H9 (cell line): ENCODE data around the gene UBN1. TPM values are rescaled to one million over a fixed set of nuclear protein-coding genes. Genes with fewer than 3 reads are reported as not detected.

Source experiments
- DNase-seq: peaks from one replicate; pipeline ENCODE4 v3.0.0-alpha.2; 2017
- H2AFZ ChIP-seq: one replicate; pipeline ENCODE4 v1.6.1; 2013; ENCODE audit warnings: mild to moderate bottlenecking, low read length, control low read depth, moderate library complexity
- H2AK5ac ChIP-seq: 2 replicates; pipeline ENCODE4 v1.6.1; 2013; ENCODE audit warnings: low read length, control low read depth, mixed read lengths; ENCODE audit not compliant: insufficient read length
- H2BK120ac ChIP-seq: one replicate; pipeline ENCODE4 v1.6.1; 2013; ENCODE audit warnings: low read depth, mild to moderate bottlenecking, low read length, control low read depth, inconsistent platforms; ENCODE audit not compliant: poor library complexity, severe bottlenecking
- H2BK12ac ChIP-seq: 2 replicates; pipeline ENCODE4 v1.6.1; 2013; ENCODE audit warnings: low read length, control low read depth, mixed read lengths, low read depth; ENCODE audit not compliant: insufficient read length
- H2BK15ac ChIP-seq: 2 replicates; pipeline ENCODE4 v1.6.1; 2013; ENCODE audit warnings: low read depth, low read length, control low read depth
- H2BK20ac ChIP-seq: one replicate; pipeline ENCODE4 v1.6.1; 2013; ENCODE audit warnings: low read depth, mild to moderate bottlenecking, low read length, control low read depth, inconsistent platforms; ENCODE audit not compliant: poor library complexity, severe bottlenecking
- H2BK5ac ChIP-seq: 2 replicates; pipeline ENCODE4 v1.6.1; 2013; ENCODE audit warnings: low read length, control low read depth, mixed read lengths; ENCODE audit not compliant: insufficient read length
- H3K14ac ChIP-seq: 2 replicates; pipeline ENCODE4 v1.6.1; 2013; ENCODE audit warnings: low read length, control low read depth; ENCODE audit not compliant: insufficient read depth
- H3K18ac ChIP-seq: 2 replicates; pipeline ENCODE4 v1.6.1; 2013; ENCODE audit warnings: low read depth, mild to moderate bottlenecking, mixed read lengths, low read length, control low read depth; ENCODE audit not compliant: insufficient read length
- H3K23ac ChIP-seq: 2 replicates; pipeline ENCODE4 v1.6.1; 2013; ENCODE audit warnings: low read length, control low read depth, mixed read lengths, low read depth; ENCODE audit not compliant: insufficient read length
- H3K23me2 ChIP-seq: 2 replicates; pipeline ENCODE4 v1.6.1; 2013; ENCODE audit warnings: low read depth, mild to moderate bottlenecking, mixed read lengths, low read length, control low read depth; ENCODE audit not compliant: insufficient read length, poor library complexity, severe bottlenecking
- H3K27ac ChIP-seq: 2 replicates; pipeline ENCODE4 v1.5.1; 2013; ENCODE audit warnings: low read length, control low read depth, mixed read lengths, low read depth; ENCODE audit not compliant: insufficient read length
- H3K27me3 ChIP-seq: 2 replicates; pipeline ENCODE4 v1.6.1; 2013; ENCODE audit warnings: low read length, control low read depth, inconsistent platforms; ENCODE audit not compliant: insufficient read depth
- H3K4ac ChIP-seq: 2 replicates; pipeline ENCODE4 v1.6.1; 2013; ENCODE audit warnings: low read depth, mild to moderate bottlenecking, control low read depth, inconsistent platforms, low read length, moderate library complexity
- H3K4me1 ChIP-seq: 2 replicates; pipeline ENCODE4 v1.6.1; 2013; ENCODE audit warnings: low read length, control low read depth, inconsistent platforms; ENCODE audit not compliant: insufficient read depth
- H3K4me2 ChIP-seq: 2 replicates; pipeline ENCODE4 v1.6.1; 2013; ENCODE audit warnings: low read length, control low read depth, mixed read lengths; ENCODE audit not compliant: insufficient read length, insufficient read depth
- H3K56ac ChIP-seq: 2 replicates; pipeline ENCODE4 v1.6.1; 2013; ENCODE audit warnings: low read depth, mild to moderate bottlenecking, mixed read lengths, low read length, control low read depth; ENCODE audit not compliant: insufficient read length
- H3K79me1 ChIP-seq: 2 replicates; pipeline ENCODE4 v1.6.1; 2013; ENCODE audit warnings: low read depth, mild to moderate bottlenecking, moderate library complexity, low read length, control low read depth, inconsistent platforms; ENCODE audit not compliant: insufficient read depth, poor library complexity, severe bottlenecking
- H3K79me2 ChIP-seq: 2 replicates; pipeline ENCODE4 v1.6.1; 2013; ENCODE audit warnings: low read length, control low read depth, inconsistent platforms; ENCODE audit not compliant: insufficient read depth
- H3K9ac ChIP-seq: 2 replicates; pipeline ENCODE4 v1.6.1; 2013; ENCODE audit warnings: low read length, control low read depth, mixed read lengths; ENCODE audit not compliant: insufficient read length; ENCODE audit errors: extremely low read depth
- H3K9me3 ChIP-seq: one replicate; pipeline ENCODE4 v1.6.1; 2013; ENCODE audit warnings: low read depth, low read length, inconsistent platforms; ENCODE audit not compliant: control insufficient read depth
- H3T11ph ChIP-seq: one replicate; pipeline ENCODE4 v1.6.1; 2013; ENCODE audit warnings: mild to moderate bottlenecking, low read length, control low read depth, inconsistent platforms
- H4K20me1 ChIP-seq: one replicate; pipeline ENCODE4 v1.6.1; 2013; ENCODE audit not compliant: control insufficient read depth, insufficient read length, insufficient read depth
- H4K5ac ChIP-seq: 2 replicates; pipeline ENCODE4 v1.6.1; 2013; ENCODE audit warnings: low read depth, mild to moderate bottlenecking, mixed read lengths, low read length, control low read depth; ENCODE audit not compliant: insufficient read length
- H4K8ac ChIP-seq: replicated peaks from 2 replicates; pipeline ENCODE4 v1.6.1; 2013; ENCODE audit warnings: low read length, control low read depth, mixed read lengths, low read depth; ENCODE audit not compliant: insufficient read length
- H4K91ac ChIP-seq: 2 replicates; pipeline ENCODE4 v1.6.1; 2013; ENCODE audit warnings: low read depth, mild to moderate bottlenecking, moderate library complexity, mixed read lengths, low read length, control low read depth; ENCODE audit not compliant: insufficient read length
- H3K27ac Mint-ChIP-seq, 3 experiments: 2 replicates in 2 of 3; 3 replicates in 1 of 3; pipeline ENCODE4 v1.8.0; 2020 to 2021; ENCODE audit warnings: mixed read lengths in 3 of 3, mild to moderate bottlenecking in 1 of 3, moderate library complexity in 1 of 3
- H3K27me3 Mint-ChIP-seq: 2 replicates; pipeline ENCODE4 v1.8.0; 2021; ENCODE audit warnings: low read depth, mild to moderate bottlenecking, moderate library complexity, mixed read lengths
- H3K36me3 Mint-ChIP-seq, 3 experiments: 2 replicates in 2 of 3; 3 replicates in 1 of 3; pipeline ENCODE4 v1.8.0; 2020 to 2021; ENCODE audit warnings: low read depth in 3 of 3, mixed read lengths in 3 of 3; ENCODE audit not compliant: insufficient read depth in 1 of 3
- H3K4me1 Mint-ChIP-seq, 2 experiments: 2 replicates each; pipeline ENCODE4 v1.8.0; 2020; ENCODE audit warnings: mixed read lengths in 2 of 2
- H3K4me3 Mint-ChIP-seq, 2 experiments: 2 replicates in 1 of 2; 3 replicates in 1 of 2; pipeline ENCODE4 v1.8.0; 2020 to 2021; ENCODE audit warnings: mild to moderate bottlenecking in 2 of 2, mixed read lengths in 2 of 2, moderate library complexity in 1 of 2
- H3K9me3 Mint-ChIP-seq, 2 experiments: 2 replicates in 1 of 2; 3 replicates in 1 of 2; pipeline ENCODE4 v1.8.0; 2020; ENCODE audit warnings: mild to moderate bottlenecking in 2 of 2, mixed read lengths in 2 of 2, moderate library complexity in 1 of 2
- WGBS: extraction: QIAGEN DNeasy Blood & Tissue Kit; methylation state at CpG from one replicate; pipeline ENCODE4 v1.1.7; 2013; ENCODE audit warnings: missing lambda C conversion rate, low lambda C conversion rate, mixed read lengths; ENCODE audit not compliant: insufficient read length; ENCODE audit errors: extremely low coverage; 5-methylcytosine and 5-hydroxymethylcytosine counted together
- total RNA-seq: library from RNA; stranded (reverse); gene quantifications from 2 replicates; pipeline ENCODE4 v1.2.1, GENCODE V29; 2021
- TF ChIP-seq, protein P1 (sequence below): fragments of 200-600 bp; sonication (generic); conservative IDR thresholded peaks from 3 replicates; pipeline ENCODE4 v1.8.0; 2021; ENCODE audit warnings: antibody characterized with exemption, mild to moderate bottlenecking

The UBN1 gene
- total RNA-seq, 1 experiment from 2014 or later = 55.2 TPM

DNA sequence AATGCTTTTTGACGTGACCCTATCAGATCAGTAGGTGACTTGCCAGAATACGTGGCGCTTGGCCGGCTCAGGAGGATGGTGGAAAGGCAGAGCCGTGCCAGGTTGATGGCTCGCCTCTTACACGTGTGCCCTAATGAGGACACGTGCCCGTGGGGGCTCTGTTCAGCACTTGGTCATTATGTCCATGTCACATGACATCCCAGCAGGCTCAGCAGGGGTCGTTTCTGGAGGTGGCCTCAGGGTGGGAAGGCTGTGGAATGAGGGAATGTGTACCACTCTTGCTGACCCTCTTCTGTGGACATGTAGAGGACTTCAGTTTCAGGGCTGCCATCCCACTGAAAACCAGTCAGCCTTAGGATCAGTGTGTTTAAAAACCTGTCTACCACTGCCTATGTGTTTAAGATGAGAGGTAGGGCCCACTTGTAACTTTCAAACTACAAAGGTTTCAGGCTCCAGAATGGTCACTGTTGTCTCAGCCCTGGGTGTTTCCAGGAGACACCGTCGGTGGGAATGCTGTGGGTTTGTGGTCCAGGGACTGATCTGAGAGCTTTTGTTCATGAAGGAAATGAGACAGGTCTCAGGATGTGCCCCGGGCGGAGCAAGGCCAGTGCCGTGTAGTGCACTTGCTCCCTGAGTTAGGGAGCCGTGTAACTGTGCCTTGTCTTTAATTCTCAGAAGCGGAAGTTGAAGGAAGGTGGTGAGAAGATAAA lies 12.1 kb downstream of the UBN1 start:
- Histone ChIP-seq H2BK120ac (no peak overlapping the region), H2BK12ac (no peak overlapping the region), H3K56ac (no peak overlapping the region), H4K20me1 (no peaks in the 10 kb centered on the region), H3K4me2 (no peak overlapping the region), H3K23me2 (no peaks in the 10 kb centered on the region), H3K79me1 (no peaks in the 10 kb centered on the region), H4K8ac (no peak overlapping the region), H2BK20ac (no peak overlapping the region), H3K4me1 (no peaks in the 10 kb centered on the region), H2AK5ac (no peak overlapping the region), H2BK5ac (no peak overlapping the region), H3K18ac (no peak overlapping the region), H3K9me3 (no peaks in the 10 kb centered on the region), H2BK15ac (no peak overlapping the region), H3K79me2 (no peaks in the 10 kb centered on the region), H3K23ac (no peak overlapping the region), H3K14ac (no peak overlapping the region), H3K27me3 (no peaks in the 10 kb centered on the region), H4K91ac (no peak overlapping the region), H3T11ph (no peak overlapping the region), H2AFZ (no peak overlapping the region), H3K27ac (no peak overlapping the region), H4K5ac (no peak overlapping the region), H3K4ac (no peak overlapping the region), H3K9ac (no peak overlapping the region)
- Mint-ChIP-seq H3K4me1 (peaks cover 0 to 4% of the 10 kb centered on the region in 2 experiments; a peak in 2 of 4 replicates), H3K27me3 (no peaks in the 10 kb centered on the region; the same call in 1 of the 2 replicates), H3K36me3 (peaks cover 32 to 78% (median 67%) of the 10 kb centered on the region in 3 experiments; a peak in 6 of 7 replicates), H3K9me3 (no peaks in the 10 kb centered on the region), H3K4me3 (no peak overlapping the region), H3K27ac (peak overlapping the region in 1 of 3 experiments; percentile 21; a peak in 1 of 7 replicates)
- WGBS = no CpG with 5 or more reads among the region's 17 CpGs
- no peak for DNase-seq
- TF ChIP-seq, protein P1, sequence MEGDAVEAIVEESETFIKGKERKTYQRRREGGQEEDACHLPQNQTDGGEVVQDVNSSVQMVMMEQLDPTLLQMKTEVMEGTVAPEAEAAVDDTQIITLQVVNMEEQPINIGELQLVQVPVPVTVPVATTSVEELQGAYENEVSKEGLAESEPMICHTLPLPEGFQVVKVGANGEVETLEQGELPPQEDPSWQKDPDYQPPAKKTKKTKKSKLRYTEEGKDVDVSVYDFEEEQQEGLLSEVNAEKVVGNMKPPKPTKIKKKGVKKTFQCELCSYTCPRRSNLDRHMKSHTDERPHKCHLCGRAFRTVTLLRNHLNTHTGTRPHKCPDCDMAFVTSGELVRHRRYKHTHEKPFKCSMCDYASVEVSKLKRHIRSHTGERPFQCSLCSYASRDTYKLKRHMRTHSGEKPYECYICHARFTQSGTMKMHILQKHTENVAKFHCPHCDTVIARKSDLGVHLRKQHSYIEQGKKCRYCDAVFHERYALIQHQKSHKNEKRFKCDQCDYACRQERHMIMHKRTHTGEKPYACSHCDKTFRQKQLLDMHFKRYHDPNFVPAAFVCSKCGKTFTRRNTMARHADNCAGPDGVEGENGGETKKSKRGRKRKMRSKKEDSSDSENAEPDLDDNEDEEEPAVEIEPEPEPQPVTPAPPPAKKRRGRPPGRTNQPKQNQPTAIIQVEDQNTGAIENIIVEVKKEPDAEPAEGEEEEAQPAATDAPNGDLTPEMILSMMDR = no peak
